Retina (tissue), 1 donor: ENCODE data around the gene AGO4.
"Not testable (repeated sequence)": the region's sequence is repeated elsewhere in the genome, so short reads cannot be mapped to it uniquely, and the experiment has no call there.

Experiments used
- DNase-seq: peaks from one replicate; pipeline ENCODE4 v3.0.0-alpha.2; 2016

The AGO4 gene

GRCh38 chr1:35812754-35813153 is 4.9 kb downstream of the AGO4 start:
- not testable (repeated sequence) for DNase-seq

- no peak for DNase-seq
These were observed 17.4 kb downstream of the AGO4 start for GRCh38 chr1:35825255-35825654.

- no peak for DNase-seq
These were observed 24.6 kb downstream of the AGO4 start for GRCh38 chr1:35832276-35832905.

- DNase-seq, result no peak
These were observed 25.6 kb downstream of the AGO4 start for GRCh38 chr1:35833395-35833794.

GRCh38 chr1:35834218-35834617 is 26.4 kb downstream of the AGO4 start:
- DNase-seq, result no peak

GRCh38 chr1:35835398-35835797 is 27.6 kb downstream of the AGO4 start:
- DNase-seq, result no peak

- no peak for DNase-seq
These were observed 28.9 kb downstream of the AGO4 start for GRCh38 chr1:35836734-35837133.

GRCh38 chr1:35838693-35839245 is 31.0 kb downstream of the AGO4 start:
- DNase-seq, result no peak

GRCh38 chr1:35844826-35845225 is 37.0 kb downstream of the AGO4 start:
- no peak for DNase-seq

GRCh38 chr1:35845766-35846165 is 38.0 kb downstream of the AGO4 start:
- no peak for DNase-seq

- DNase-seq, result no peak
These were observed 40.2 kb downstream of the AGO4 start for GRCh38 chr1:35847935-35848565.

GRCh38 chr1:35850051-35850450 is 42.2 kb downstream of the AGO4 start:
- no peak for DNase-seq

GRCh38 chr1:35850716-35851115 is 42.9 kb downstream of the AGO4 start:
- no peak for DNase-seq

GRCh38 chr1:35851132-35851869 is 43.5 kb downstream of the AGO4 start:
- no peak for DNase-seq

- DNase-seq, result no peak
These were observed 44.4 kb downstream of the AGO4 start for GRCh38 chr1:35852241-35852640.

GRCh38 chr1:35854989-35855700 is 47.3 kb downstream of the AGO4 start:
- DNase-seq, result peak; percentile 25

GRCh38 chr1:35856964-35857363 is 49.1 kb downstream of the AGO4 start:
- no peak for DNase-seq

GRCh38 chr1:35857830-35858229 is 50.0 kb downstream of the AGO4 start:
- DNase-seq, result no peak

- DNase-seq, result no peak
These were observed 52.9 kb downstream of the AGO4 start for GRCh38 chr1:35860696-35861095.

- no peak for DNase-seq
These were observed 55.3 kb downstream of the AGO4 start for GRCh38 chr1:35863136-35863535.

GRCh38 chr1:35863881-35864625 is 56.2 kb downstream of the AGO4 start:
- no peak for DNase-seq

- no peak for DNase-seq
These were observed 57.0 kb downstream of the AGO4 start for GRCh38 chr1:35864813-35865212.
